CD4-positive, alpha-beta T cell (primary cell): ENCODE results near the gene SLC44A5. TPM values are rescaled to one million over a fixed set of nuclear protein-coding genes. Genes with fewer than 3 reads are reported as not detected.

ENCODE experiments used
- ATAC-seq: fragments of 200-7000 bp; cut with Tn5 transposase; one replicate; pipeline ENCODE4 v1.10.0; 2022; ENCODE audit warnings: mild to moderate bottlenecking; ENCODE audit not compliant: poor library complexity
- CTCF ChIA-PET: fragments of 350-600 bp; sonication (Branson Sonifier 250); formaldehyde crosslinking; loops from one replicate; lab custom pipeline; 2021; ENCODE audit warnings: antibody characterized with exemption, inconsistent platforms; lab: Charles Lee
- POLR2A ChIA-PET: fragments of 350-600 bp; sonication (Branson Sonifier 250); formaldehyde crosslinking; loops from one replicate; lab custom pipeline; 2021; ENCODE audit warnings: antibody characterized with exemption, inconsistent platforms; lab: Charles Lee
- DNase-seq, 14 experiments: peaks; one replicate each; pipeline ENCODE4 v3.0.0-alpha.2; 2013 to 2020; ENCODE audit warnings: mixed read lengths in 2 of 14
- H3K27ac ChIP-seq, 2 donors: one replicate each; pipeline versions ENCODE4 v1.5.1 to v1.7.0; 2013; ENCODE audit warnings: low read length in 2 of 2, low read depth in 1 of 2, mild to moderate bottlenecking in 1 of 2
- H3K27me3 ChIP-seq, 2 experiments: 1 replicate in 1 of 2; 2 replicates in 1 of 2; pipeline versions ENCODE4 v1.6.1 to v1.7.0; 2013; ENCODE audit warnings: low read length in 2 of 2, control low read depth in 1 of 2, mild to moderate bottlenecking in 1 of 2, moderate library complexity in 1 of 2; ENCODE audit not compliant: insufficient read depth in 2 of 2, control insufficient read depth in 1 of 2
- H3K36me3 ChIP-seq: one replicate; pipeline ENCODE4 v1.6.1; 2013; ENCODE audit warnings: low read length, control low read depth; ENCODE audit not compliant: insufficient read depth
- H3K4me1 ChIP-seq: one replicate; pipeline ENCODE4 v1.6.1; 2013; ENCODE audit warnings: low read length, control low read depth; ENCODE audit not compliant: insufficient read depth
- H3K4me3 ChIP-seq: one replicate; pipeline ENCODE4 v1.5.1; 2013; ENCODE audit warnings: mild to moderate bottlenecking, low read length, moderate library complexity
- H3K9me3 ChIP-seq, 2 experiments: 1 replicate in 1 of 2; 2 replicates in 1 of 2; pipeline versions ENCODE4 v1.6.1 to v1.7.0; 2013; ENCODE audit warnings: low read length in 2 of 2, mild to moderate bottlenecking in 2 of 2, control low read depth in 1 of 2, moderate library complexity in 1 of 2; ENCODE audit not compliant: control insufficient read depth in 1 of 2, insufficient read depth in 1 of 2
- H3K27ac Mint-ChIP-seq: one replicate; pipeline ENCODE4 v1.8.0; 2020; ENCODE audit warnings: mixed read lengths
- H3K27me3 Mint-ChIP-seq: one replicate; pipeline ENCODE4 v1.8.0; 2021; ENCODE audit warnings: mixed read lengths
- H3K36me3 Mint-ChIP-seq: one replicate; pipeline ENCODE4 v1.8.0; 2021; ENCODE audit warnings: low read depth, mixed read lengths
- H3K4me1 Mint-ChIP-seq: one replicate; pipeline ENCODE4 v1.8.0; 2021; ENCODE audit warnings: low read depth, mixed read lengths
- H3K4me3 Mint-ChIP-seq: one replicate; pipeline ENCODE4 v1.8.0; 2020; ENCODE audit warnings: mild to moderate bottlenecking, mixed read lengths
- H3K9me3 Mint-ChIP-seq: one replicate; pipeline ENCODE4 v1.8.0; 2020; ENCODE audit warnings: mixed read lengths
- intact Hi-C, 2 experiments: fragments of 100-400 bp; cut with DNase I in 1 of 2; cut with micrococcal nuclease in 1 of 2; formaldehyde crosslinking; loops; one replicate each; pipeline versions ENCODE4 v1.15.1 to v1.9.0; 2023 to 2025; cut with DNase I, micrococcal nuclease
- total RNA-seq, 174 experiments: library from RNA in 2 of 174; stranded (reverse) in 2 of 174; gene quantifications; one replicate each; pipeline ENCODE4 v1.2.3 and lab custom pipeline; 2021 to 2026
- TF ChIP-seq, protein P1 (sequence below): fragments of 200-600 bp; IDR thresholded peaks from one replicate; pipeline ENCODE4 v1.8.0; 2022; ENCODE audit warnings: antibody characterized with exemption, mild to moderate bottlenecking

Gene SLC44A5
- total RNA-seq, 2 experiments from 2014 or later = not detected

DNA sequence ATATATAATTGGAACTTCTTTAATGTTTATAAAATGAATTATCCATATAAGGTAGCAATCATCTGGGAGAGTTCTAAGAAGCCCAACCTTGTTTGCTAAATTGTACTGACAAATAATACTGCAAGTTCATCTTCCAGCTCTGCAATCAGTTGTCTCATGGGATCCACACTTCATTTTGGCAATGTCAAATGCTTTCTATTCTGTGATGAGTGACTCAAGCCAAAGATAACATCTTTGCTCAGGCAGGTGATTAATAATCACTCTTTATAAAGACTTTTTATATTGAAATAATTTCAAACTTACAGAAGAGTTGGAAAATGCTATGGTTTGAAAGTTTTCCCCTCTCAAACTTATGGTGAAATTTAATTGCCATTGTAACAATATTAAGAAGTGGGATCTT is 67.2 kb downstream of the SLC44A5 start:
- POLR2A ChIA-PET = no interaction called here
- no peak for ATAC-seq

DNA sequence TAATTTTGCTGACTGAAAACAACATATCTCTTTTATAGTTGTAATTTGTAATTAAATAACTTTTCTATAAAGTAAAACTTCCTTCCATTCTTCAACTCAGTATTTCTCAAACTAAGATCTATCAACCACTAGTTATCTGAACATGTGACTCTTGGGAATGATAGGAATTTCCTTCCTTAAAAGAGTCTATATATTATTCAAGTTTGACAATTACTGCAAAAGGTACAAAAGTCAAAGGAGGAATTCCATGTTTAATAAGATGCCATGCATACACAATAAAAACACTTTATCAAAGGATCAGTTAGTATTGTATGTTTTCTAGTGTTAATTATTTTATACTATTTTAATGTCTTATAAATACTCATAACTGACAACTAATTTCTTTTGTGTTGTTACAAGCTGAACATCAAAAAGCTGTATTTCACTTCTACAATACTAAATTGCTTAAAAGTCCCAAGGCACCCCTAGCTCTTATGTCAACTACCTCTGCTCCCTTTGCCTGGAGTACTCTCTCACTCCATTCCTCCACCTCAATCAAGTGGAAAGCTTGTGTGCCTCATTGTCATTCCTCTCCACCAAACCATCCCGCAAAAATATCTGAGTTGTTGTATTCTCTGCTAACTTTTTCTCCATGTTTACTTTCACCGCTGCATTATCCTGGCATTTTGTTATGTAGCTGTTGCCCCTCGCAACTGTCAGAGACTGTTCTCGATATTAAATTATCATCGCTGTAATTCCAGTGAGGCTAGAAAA is 67.9 kb downstream of the SLC44A5 start:
- H3K27ac ChIP-seq = no peak overlapping the region
- H3K27me3 ChIP-seq = no peaks in the 10 kb centered on the region
- no peaks in the 10 kb centered on the region for H3K9me3 Mint-ChIP-seq
- peaks cover 5% of the 10 kb centered on the region for H3K27me3 Mint-ChIP-seq
- no peaks in the 10 kb centered on the region for H3K4me1 Mint-ChIP-seq
- intact Hi-C loops = no loop called here
- no peaks in the 10 kb centered on the region for H3K36me3 ChIP-seq
- ATAC-seq (no peak), DNase-seq (no peak)
- ChIA-PET CTCF (no interaction called here), POLR2A (no interaction called here)
- no peaks in the 10 kb centered on the region for H3K4me1 ChIP-seq
- H3K36me3 Mint-ChIP-seq = no peaks in the 10 kb centered on the region
- no peak overlapping the region for H3K4me3 ChIP-seq
- no peaks in the 10 kb centered on the region for H3K9me3 ChIP-seq
- no peak overlapping the region for H3K27ac Mint-ChIP-seq
- H3K4me3 Mint-ChIP-seq = no peak overlapping the region
- TF ChIP-seq, protein P1, sequence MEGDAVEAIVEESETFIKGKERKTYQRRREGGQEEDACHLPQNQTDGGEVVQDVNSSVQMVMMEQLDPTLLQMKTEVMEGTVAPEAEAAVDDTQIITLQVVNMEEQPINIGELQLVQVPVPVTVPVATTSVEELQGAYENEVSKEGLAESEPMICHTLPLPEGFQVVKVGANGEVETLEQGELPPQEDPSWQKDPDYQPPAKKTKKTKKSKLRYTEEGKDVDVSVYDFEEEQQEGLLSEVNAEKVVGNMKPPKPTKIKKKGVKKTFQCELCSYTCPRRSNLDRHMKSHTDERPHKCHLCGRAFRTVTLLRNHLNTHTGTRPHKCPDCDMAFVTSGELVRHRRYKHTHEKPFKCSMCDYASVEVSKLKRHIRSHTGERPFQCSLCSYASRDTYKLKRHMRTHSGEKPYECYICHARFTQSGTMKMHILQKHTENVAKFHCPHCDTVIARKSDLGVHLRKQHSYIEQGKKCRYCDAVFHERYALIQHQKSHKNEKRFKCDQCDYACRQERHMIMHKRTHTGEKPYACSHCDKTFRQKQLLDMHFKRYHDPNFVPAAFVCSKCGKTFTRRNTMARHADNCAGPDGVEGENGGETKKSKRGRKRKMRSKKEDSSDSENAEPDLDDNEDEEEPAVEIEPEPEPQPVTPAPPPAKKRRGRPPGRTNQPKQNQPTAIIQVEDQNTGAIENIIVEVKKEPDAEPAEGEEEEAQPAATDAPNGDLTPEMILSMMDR = no peak

More for the DNA sequence above, 67.2 kb downstream of the SLC44A5 start:
- H3K27ac Mint-ChIP-seq = no peak overlapping the region
- no peak overlapping the region for H3K4me3 ChIP-seq
- no peaks in the 10 kb centered on the region for H3K4me1 Mint-ChIP-seq
- H3K27me3 ChIP-seq = no peaks in the 10 kb centered on the region
- no peaks in the 10 kb centered on the region for H3K36me3 ChIP-seq
- no peaks in the 10 kb centered on the region for H3K36me3 Mint-ChIP-seq
- H3K9me3 ChIP-seq = no peaks in the 10 kb centered on the region
- intact Hi-C loops = no loop called here
- H3K27me3 Mint-ChIP-seq = peaks cover 5% of the 10 kb centered on the region
- TF ChIP-seq, protein P1 = no peak
- no peak overlapping the region for H3K4me3 Mint-ChIP-seq
- DNase-seq = no peak
- H3K27ac ChIP-seq = no peak overlapping the region
- no peaks in the 10 kb centered on the region for H3K4me1 ChIP-seq
- CTCF ChIA-PET = no interaction called here
- no peaks in the 10 kb centered on the region for H3K9me3 Mint-ChIP-seq

DNA sequence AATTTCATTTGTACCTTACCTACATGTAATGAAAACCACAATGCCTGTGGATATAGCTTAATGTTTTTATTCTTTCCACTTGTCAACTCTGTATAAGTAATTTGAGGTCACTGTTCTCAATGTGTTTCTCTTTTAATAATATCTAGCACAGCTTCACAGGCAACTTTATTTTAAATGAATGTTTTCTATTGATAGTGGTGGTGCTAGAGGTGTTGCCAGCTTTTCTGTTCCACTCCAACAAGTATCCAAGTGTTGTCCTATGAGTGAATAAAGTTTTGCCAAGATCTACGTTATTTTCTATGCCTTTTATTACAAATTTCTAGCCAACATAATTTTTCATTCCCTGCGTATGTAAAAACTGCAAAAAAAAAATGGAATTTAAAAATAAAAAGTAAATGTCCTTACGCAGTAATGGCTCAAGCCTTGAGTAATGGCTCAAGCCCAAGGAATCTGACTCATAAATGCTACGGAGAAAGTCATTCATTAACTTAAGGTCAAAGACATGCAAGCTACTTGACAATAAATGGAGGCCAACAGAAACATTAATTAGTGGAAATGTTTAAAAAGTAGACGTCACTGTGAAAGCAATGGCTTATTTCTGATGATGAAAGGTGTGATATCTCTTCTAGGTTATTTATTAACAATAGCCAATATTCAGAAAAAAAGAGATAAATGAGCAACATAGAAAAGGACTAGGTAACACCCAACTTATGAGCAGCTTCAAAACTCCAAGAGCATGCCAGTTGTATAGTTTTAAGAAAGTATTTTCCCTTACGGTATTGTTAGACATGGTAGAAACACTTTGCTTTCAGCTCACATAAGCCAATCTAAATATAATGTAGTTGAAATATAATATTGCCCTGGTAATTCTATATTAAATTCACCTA is 71.4 kb downstream of the SLC44A5 start:
- intact Hi-C loops = no loop called here

More for the DNA sequence above, 71.4 kb downstream of the SLC44A5 start:
- no peaks in the 10 kb centered on the region for H3K9me3 ChIP-seq
- H3K4me1 ChIP-seq = no peaks in the 10 kb centered on the region
- no peak overlapping the region for H3K4me3 ChIP-seq
- no peak overlapping the region for H3K4me3 Mint-ChIP-seq
- ChIA-PET CTCF (no interaction called here), POLR2A (no interaction called here)
- TF ChIP-seq, protein P1 = no peak
- ATAC-seq = no peak
- H3K36me3 Mint-ChIP-seq = no peaks in the 10 kb centered on the region
- no peak overlapping the region for H3K27ac Mint-ChIP-seq
- H3K36me3 ChIP-seq = no peaks in the 10 kb centered on the region
- H3K27me3 ChIP-seq = no peaks in the 10 kb centered on the region
- DNase-seq = no peak
- H3K27me3 Mint-ChIP-seq = no peaks in the 10 kb centered on the region
- no peaks in the 10 kb centered on the region for H3K4me1 Mint-ChIP-seq
- no peaks in the 10 kb centered on the region for H3K9me3 Mint-ChIP-seq
- H3K27ac ChIP-seq = no peak overlapping the region
